GM12873 (cell line): ENCODE results near the gene USP10.

Experiments
- CTCF ChIP-seq: IDR thresholded peaks from 2 replicates; pipeline ENCODE4 v1.5.1; 2012; ENCODE audit warnings: low read depth, mild to moderate bottlenecking, moderate library complexity, low read length, control low read depth; ENCODE audit not compliant: insufficient read depth; ENCODE audit errors: missing control alignments

USP10 gene

DNA sequence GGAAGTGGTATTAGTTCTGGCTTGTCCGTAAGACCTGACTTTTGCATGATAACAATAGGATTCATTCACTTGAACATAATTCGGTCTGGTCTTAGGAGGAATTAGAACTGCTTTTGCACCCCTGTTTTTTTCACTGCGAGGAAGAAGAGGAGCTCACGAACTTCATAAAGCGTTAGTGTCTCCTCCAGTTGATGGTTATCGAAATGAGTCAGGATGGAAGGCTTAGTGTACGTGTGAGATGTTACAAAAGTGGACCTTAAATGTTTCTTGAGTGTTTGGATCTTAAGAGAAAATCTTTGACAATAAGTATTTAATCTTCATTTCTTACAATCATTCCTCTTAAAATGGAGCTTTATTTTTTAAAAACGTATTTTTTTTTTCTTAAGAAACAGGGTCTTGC is 52.8 kb downstream of the USP10 start:
- TF ChIP-seq CTCF: no peak

- no peak for TF ChIP-seq CTCF
These were observed 53.9 kb downstream of the USP10 start for GRCh38 chr16:84753412-84754326.

GRCh38 chr16:84754353-84754856 is 54.6 kb downstream of the USP10 start:
- peak; percentile 80 for TF ChIP-seq CTCF

DNA sequence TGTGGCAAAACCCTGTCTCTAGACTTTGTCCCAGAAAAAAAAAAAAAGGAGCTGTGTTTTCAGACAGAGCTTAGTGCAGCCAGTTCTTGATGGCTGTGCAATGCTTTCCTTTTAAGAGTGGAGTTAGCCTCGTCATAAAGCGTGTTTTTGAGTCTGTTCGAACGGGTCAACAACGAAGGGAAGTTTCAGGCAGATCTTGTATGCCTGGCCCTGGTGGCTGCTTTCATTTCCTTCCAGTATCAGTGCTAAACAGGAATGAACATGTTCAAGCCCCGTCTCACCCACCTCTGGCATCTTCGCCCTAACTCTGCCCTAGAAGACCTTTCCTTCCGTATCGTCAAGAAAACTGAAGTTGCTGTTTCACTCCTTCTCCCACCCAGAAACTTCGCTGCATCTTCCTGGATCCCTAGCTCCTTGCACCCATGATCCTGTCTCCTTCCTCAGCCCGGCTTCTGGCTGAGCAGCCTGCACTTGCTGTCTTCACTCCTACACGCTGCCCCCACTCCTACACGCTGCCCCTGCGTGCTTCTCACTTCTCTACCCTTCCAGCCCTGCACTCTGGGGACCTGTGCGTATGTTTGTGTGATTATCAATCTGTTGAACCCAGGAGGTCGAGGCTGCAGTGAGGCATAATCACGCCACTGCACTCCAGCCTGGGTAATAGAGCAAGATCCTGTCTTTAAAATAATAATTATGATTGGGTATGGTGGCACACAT is 55.3 kb downstream of the USP10 start:
- peak; percentile 1 for TF ChIP-seq CTCF

DNA sequence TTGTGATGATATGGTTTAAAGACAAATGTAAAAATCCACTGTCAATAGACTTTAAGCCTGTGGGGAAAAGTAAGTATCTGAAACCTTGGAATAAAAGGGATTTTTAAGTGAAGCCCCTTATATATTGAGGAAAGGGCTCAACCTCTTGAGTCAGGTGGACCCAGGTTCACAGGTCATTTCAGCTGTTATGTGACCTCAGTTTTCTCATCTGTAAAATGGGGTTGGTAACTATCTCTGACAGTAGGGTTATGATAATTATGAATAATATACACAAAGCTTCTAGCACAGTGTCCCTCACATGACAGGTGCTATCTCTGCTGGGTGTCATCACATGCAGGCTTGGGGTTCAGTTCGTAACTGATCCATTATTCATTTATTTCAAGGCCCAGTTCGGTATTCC is 57.0 kb downstream of the USP10 start:
- no peak for TF ChIP-seq CTCF

DNA sequence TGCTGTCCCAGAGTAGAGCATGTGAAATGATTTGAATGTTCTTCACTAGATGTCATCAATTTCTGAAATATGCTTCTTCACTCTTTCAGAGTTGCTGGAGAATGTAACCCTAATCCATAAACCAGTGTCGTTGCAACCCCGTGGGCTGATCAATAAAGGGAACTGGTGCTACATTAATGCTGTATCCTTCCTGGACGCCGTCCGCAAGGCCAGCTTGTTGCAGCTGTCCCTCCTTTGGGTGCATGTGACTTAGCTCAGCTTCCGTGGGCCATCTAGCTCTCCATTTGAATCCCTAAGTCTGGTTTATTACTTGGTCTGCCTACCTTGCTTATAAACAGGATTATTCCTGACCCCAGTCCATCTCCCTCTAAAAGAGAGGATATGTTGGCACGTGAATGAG is 58.8 kb downstream of the USP10 start:
- TF ChIP-seq CTCF: no peak

DNA sequence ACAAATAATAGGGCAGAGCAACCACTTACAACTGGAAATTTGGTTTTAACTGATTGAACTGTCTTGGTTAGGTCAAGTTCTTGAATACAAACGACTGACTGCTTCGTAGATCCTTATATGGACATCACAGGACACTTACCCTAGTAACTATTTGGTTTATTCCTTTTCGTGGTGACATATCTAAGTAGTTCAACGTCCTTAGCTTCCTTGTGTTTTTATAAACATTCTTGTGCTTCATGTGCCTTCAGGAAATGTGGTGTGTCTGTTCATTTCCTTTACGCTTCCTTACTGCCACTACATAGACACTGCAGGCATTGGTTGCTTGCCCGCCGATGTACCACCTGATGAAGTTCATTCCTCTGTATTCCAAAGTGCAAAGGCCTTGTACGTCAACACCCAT is 59.3 kb downstream of the USP10 start:
- TF ChIP-seq CTCF: no peak
